ENCODE measurements around the gene FBXL16.

The FBXL16 gene

GRCh38 chr16:670485-671352 lies 34.9 kb downstream of the FBXL16 start:
- FAIRE-seq = no peak

GRCh38 chr16:669666-670065 lies 35.9 kb downstream of the FBXL16 start:
- DNase-seq (ENCODE audit: insufficient read length, low spot score) (no peak), FAIRE-seq (no peak)
- no peak for TF ChIP-seq CTCF (IDR thresholded peaks at IDR 0.05; ENCODE audit: insufficient read depth, missing control alignments)

More at GRCh38 chr16:670485-671352, 34.9 kb downstream of the FBXL16 start:
- no peak for DNase-seq (ENCODE audit: insufficient read length, low spot score)
- TF ChIP-seq CTCF (IDR thresholded peaks at IDR 0.05; ENCODE audit: insufficient read depth, missing control alignments) = no peak

- DNase-seq (ENCODE audit: insufficient read length, low spot score) (no peak), FAIRE-seq (no peak)
- no peak for TF ChIP-seq CTCF (IDR thresholded peaks at IDR 0.05; ENCODE audit: insufficient read depth, missing control alignments)
Observed at GRCh38 chr16:668519-669171, 37.0 kb downstream of the FBXL16 start.

GRCh38 chr16:667780-668518 lies 37.7 kb downstream of the FBXL16 start, which contains the start of gene RHOT2:
RHOT2 (plus strand) TSS chr16:668132; CDS start chr16:668200, 68 bp downstream.
- DNase-seq (ENCODE audit: insufficient read length, low spot score) (peak; percentile 77), FAIRE-seq (no peak)
- peak; percentile 79 for TF ChIP-seq CTCF (IDR thresholded peaks at IDR 0.05; ENCODE audit: insufficient read depth, missing control alignments)

GRCh38 chr16:667113-667779 lies 38.4 kb downstream of the FBXL16 start:
- no peak for FAIRE-seq

More at GRCh38 chr16:667113-667779, 38.4 kb downstream of the FBXL16 start:
- DNase-seq (ENCODE audit: insufficient read length, low spot score) = no peak
- no peak for TF ChIP-seq CTCF (IDR thresholded peaks at IDR 0.05; ENCODE audit: insufficient read depth, missing control alignments)

Data from D721Med (cell line).